ENCODE data around the gene MICAL2.
"Not testable (repeated sequence)": the region's sequence is repeated elsewhere in the genome, so short reads cannot be mapped to it uniquely, and the experiment has no call there.

Gene MICAL2

DNA sequence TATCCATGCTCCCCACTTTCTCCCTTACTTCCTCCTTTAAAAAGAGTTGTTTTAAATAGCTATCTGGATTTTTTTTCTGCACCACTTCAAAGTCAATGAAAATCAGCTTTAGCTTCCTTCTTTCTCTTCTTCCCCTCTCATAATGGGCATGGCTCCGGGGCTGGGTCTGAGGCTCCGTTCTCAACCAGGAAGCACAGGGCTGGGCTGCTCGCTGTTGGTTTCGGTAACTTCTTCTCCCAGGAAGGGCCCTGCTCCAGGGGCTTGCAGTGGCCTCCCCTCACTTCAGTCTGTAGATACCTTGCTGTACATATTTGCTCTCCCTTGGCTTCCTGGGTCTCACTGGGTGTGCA, 23.8 kb downstream of the MICAL2 start:
- no peak for DNase-seq (ENCODE audit: low read depth)

- DNase-seq (ENCODE audit: low read depth) = no peak
Observed at GRCh38 chr11:12135185-12135584, 24.8 kb downstream of the MICAL2 start.

GRCh38 chr11:12137005-12137690, 26.8 kb downstream of the MICAL2 start:
- no peak for DNase-seq (ENCODE audit: low read depth)

DNA sequence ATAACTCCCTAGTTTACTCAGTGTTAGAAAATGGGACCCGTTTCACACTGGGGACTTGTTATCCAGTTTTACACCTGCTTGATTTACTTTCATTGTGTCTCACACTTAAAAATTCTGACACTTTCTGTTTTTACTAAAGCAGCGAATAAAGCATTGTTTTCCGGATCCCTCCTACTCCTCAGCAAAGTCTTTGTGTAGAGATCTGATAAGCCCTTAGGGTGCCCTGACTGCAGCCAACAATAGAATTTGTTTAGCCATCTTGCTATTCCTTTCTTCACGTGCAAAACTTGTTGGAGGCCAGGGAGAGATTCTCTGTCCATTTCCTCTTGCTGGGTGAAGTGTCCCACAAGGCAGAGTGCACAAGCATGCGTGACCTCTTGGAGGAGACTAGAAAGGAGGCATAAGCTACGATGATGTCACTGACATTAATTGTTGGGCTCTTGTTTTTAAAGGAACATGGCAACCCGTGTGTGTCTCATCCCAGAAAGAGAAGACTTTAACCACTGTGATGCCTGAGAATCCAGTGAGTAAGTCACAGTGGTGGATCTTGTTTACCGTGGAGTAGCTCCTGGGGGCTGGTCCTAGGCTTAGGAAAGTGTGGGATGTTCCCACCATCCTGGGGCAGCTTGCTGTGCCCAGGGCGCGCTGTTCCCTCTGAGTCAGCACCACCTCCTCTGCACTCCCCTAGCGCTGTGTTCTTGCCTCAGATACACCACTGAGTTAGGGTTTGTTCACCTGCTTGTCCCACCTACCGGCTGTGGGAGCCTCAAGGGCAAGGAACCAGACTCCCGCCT, 27.7 kb downstream of the MICAL2 start:
- no peak for DNase-seq (ENCODE audit: low read depth)

DNA sequence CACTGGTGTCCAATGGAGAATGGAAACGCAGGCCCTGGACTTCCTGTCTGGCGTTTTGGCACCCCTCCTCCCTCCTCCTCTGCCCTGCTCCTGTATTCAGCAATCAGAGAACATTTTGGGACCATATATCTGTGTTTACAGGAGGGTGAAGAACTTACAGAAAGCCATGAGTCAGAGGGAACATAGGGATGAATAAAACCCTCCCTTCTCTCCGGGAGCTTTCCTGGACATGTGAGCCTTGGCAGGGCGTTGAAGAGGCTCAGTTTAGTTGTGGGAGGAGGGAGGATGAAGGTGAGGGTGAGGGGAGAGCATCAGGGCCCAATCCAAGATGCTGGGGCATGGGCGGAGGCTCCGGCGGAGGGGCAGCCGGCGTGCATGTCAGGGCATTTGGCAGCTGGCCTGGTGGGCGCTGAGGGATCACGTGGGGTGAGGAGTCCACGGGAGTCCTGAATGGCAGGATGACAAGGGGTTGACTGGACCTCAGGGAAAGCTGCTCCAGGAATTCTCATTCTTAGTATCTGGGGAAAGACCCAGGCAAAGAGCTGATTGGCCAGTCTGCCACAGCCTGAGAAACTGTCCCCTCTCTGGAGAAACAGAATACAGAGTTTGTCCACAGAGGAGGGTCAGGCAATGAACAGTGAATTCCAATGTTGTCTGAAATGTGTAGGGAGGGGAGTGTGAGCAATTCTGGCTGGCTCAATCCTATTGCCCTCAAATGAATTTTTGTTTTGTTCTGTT, 28.9 kb downstream of the MICAL2 start:
- DNase-seq (ENCODE audit: low read depth) = no peak

DNA sequence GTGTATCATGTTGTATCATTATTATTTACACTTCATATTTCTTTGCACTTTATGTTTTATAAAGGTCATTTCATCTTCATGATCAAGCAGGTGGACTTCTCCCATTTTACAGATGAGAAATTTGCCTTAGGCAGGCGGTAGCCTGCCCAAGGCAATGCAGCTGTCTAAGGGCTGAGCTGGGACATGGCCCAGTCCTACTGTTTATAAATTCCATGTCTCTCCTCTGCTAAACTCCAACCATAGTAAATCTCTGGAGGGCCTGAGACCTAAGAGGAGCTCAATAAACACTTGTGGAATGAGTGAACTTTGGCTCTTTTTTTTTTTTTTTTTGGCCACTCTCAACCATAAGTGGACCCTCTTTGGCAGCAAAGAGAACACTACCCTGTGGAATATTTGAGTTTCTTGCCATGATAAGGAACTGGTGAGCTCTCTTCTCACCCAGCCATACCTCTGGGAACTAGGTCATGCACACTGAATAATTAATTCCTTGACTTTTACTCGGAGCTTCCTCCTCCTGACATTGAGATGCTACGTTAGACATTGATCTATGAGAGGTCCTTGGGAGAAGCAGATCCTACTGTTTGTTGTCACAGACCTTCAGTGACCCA, 29.9 kb downstream of the MICAL2 start:
- DNase-seq (ENCODE audit: low read depth) = no peak

DNA sequence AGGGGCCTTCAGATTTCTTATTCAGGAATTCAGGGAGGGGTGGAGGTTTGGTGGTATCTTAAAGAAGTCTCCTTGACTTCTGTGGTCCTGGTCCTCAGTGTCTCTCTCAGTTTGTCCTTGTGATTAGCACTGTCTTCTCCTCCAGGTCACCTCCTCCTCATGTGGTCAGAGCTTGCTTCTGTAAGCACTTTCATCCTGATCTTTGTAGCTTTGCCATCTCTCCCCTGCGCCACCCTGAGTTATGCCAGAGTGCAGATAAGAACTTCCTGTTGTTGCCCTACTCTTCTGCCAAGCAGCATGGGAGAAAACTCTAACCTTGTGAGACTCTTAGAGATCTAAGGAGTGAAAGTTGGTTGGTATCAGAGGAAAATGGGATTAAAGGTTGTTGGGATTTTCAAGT, 30.9 kb downstream of the MICAL2 start:
- no peak for DNase-seq (ENCODE audit: low read depth)

DNA sequence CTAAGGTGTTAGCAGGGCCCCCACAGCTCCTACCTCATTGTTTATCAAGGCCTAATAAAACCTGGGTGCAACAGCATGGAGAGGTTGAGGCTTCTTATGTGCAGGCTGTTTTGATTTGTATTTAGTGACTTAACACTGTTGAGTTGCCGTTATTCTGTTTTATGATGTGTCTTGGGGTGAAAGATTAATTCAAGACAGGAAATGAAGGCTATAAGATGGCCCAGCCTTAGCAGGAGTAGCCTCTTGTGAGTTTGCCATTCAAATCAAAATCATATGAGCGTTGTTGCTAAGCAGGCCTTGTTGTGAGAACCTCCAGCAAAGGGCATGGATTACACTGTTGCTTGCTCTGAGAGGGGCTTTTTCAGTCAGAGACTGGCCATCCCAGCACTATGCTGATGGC, 31.8 kb downstream of the MICAL2 start:
- DNase-seq (ENCODE audit: low read depth) = no peak

GRCh38 chr11:12142909-12143308, 32.5 kb downstream of the MICAL2 start:
- no peak for DNase-seq (ENCODE audit: low read depth)

- DNase-seq (ENCODE audit: low read depth) = no peak
Observed at GRCh38 chr11:12143461-12144258, 33.3 kb downstream of the MICAL2 start.

DNA sequence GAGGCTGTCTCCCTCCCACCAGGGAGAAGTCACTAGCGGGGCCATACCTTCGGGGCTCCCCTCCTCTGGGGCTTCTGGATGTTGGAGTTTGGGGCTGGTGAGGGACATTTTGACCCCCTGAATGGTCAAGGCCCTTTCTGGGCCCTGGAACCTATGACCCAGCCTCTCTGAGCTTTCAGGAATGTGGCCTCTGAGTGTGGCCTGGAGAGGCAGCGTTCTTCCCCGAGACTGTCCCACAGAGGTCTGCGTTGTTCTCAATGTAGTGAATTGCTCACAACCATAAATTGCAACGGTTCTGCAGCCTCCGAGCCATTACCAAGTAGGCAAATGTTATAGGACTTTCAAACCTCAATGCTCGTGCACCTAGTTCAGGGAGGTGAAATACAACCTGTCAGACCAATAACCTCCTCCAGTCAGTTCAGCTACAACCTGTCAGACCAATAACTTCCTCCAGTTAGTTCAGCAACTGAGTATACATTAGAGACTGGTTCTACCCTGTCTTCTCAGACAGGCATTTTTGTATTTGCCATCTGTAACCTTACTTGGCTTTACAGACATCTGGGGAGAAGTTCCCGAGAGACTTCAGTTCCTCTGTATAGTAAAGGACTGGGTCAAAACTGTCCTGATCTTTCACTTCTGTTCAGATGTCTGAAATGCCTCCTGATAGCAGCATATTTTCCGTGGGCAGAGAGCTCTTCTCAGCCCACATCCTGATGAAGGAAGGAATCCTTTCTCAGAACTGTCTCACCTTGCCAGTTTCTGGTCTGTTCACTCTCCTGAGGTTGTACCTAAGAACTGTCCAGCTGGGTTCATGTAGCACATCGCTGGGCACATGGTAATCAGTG, 34.2 kb downstream of the MICAL2 start:
- DNase-seq (ENCODE audit: low read depth) = no peak

- not testable (repeated sequence) for DNase-seq (ENCODE audit: low read depth)
Observed at GRCh38 chr11:12146678-12147077, 36.3 kb downstream of the MICAL2 start.

GRCh38 chr11:12147827-12148226, 37.4 kb downstream of the MICAL2 start:
- DNase-seq (ENCODE audit: low read depth) = no peak

DNA sequence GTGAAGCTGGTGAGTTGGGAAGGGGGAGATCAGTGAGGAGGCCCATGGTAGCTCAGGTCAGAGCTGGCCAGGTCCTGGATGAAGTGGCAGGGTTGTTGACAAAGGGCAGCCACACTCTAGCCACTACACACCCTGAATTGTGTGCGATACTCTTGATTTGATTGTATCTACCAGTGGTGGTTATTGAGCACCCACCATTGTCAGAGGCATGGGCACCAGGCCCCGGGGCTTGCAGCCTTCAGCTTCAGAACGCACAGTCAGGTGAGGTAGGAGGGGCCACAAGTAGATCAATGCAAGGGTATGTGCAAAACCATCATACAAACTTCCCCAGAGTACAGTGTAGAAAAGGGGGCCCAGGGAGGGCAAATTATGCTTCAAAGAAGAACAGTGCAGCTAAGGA, 38.1 kb downstream of the MICAL2 start:
- no peak for DNase-seq (ENCODE audit: low read depth)

DNA sequence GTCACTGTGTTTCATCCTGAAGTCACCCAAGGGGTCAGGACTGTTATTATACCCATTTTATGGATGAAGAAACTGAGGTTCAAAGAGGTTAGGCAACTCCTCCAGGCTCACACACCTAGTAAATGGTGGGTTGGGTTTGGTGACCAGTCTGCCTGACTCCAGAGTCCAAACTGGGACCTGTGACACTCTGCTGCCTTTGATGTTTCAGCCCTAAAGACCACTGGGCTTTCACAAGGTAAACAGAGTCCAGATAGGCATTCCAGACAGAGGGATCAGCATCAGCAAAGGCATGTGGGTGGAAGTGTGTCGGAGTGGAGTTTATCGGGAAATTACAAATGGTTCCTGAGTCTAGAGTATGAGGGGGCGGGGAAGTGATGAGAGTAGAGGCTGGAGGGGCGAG, 38.5 kb downstream of the MICAL2 start:
- no peak for DNase-seq (ENCODE audit: low read depth)

- DNase-seq (ENCODE audit: low read depth) = no peak
Observed at GRCh38 chr11:12149672-12150225, 39.4 kb downstream of the MICAL2 start.

GRCh38 chr11:12150831-12151382, 40.5 kb downstream of the MICAL2 start:
- peak; percentile 15 for DNase-seq (ENCODE audit: low read depth)

DNA sequence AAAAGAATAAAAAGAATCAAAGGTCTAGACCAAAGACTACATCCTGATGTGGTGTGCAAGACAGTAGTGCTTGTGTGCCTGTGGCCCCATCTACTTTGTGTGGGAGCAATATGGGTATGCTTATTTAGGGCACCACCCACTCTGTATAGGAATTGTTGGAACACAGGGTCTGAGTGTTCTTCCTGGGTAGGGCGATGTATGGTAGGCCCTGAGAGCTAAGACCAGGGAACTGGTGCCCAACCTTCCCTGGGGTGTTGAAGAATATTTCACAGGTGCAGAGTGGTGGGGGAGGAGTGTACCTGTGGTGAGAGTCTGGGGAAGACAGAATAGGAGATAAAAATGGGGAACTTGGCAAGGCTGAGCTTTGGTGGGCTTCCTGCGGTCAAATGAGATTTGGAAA, 41.9 kb downstream of the MICAL2 start:
- no peak for DNase-seq (ENCODE audit: low read depth)

- DNase-seq (ENCODE audit: low read depth) = no peak
Observed at GRCh38 chr11:12154871-12155668, 44.7 kb downstream of the MICAL2 start.

Data from activated T-helper 9 cell treated with anti-CD3 and anti-CD28 coated beads, Interleukin-2, amount 50 U/mL, for 16 hours (primary cell).